Mesendoderm (in vitro differentiated cells): ENCODE results near the gene STK25.

Experiments used
- DNase-seq: peaks from one replicate; pipeline ENCODE4 v3.0.0; 2013
- H2AK5ac ChIP-seq: 2 replicates; pipeline ENCODE4 v1.6.1; 2013; ENCODE audit warnings: low read length, inconsistent platforms
- H2BK120ac ChIP-seq: 2 replicates; pipeline ENCODE4 v1.6.1; 2013; ENCODE audit warnings: low read depth, mild to moderate bottlenecking, low read length, moderate library complexity, mixed read lengths
- H2BK15ac ChIP-seq: replicated peaks from 2 replicates; pipeline ENCODE4 v1.6.1; 2013; ENCODE audit warnings: low read depth, mild to moderate bottlenecking, moderate library complexity
- H2BK5ac ChIP-seq: 2 replicates; pipeline ENCODE4 v1.6.1; 2013; ENCODE audit warnings: low read length, inconsistent platforms
- H3K18ac ChIP-seq: 2 replicates; pipeline ENCODE4 v1.6.1; 2013; ENCODE audit warnings: mild to moderate bottlenecking, low read length, mixed read lengths
- H3K23ac ChIP-seq: one replicate; pipeline ENCODE4 v1.6.1; 2013; ENCODE audit warnings: low read length
- H3K27ac ChIP-seq: 2 replicates; pipeline ENCODE4 v1.5.1; 2013; ENCODE audit warnings: low read depth, mild to moderate bottlenecking, inconsistent platforms, low read length, moderate library complexity
- H3K27me3 ChIP-seq: 2 replicates; pipeline ENCODE4 v1.6.1; 2013; ENCODE audit warnings: low read length, control low read depth, mild to moderate bottlenecking, inconsistent platforms; ENCODE audit not compliant: insufficient read depth, poor library complexity
- H3K36me3 ChIP-seq: 2 replicates; pipeline ENCODE4 v1.6.1; 2013; ENCODE audit warnings: low read length, inconsistent platforms; ENCODE audit not compliant: control insufficient read depth, insufficient read depth
- H3K4ac ChIP-seq: one replicate; pipeline ENCODE4 v1.6.1; 2013; ENCODE audit warnings: low read depth, mild to moderate bottlenecking, low read length, moderate library complexity
- H3K4me1 ChIP-seq: 2 replicates; pipeline ENCODE4 v1.6.1; 2013; ENCODE audit warnings: low read depth, low read length, inconsistent platforms; ENCODE audit not compliant: control insufficient read depth
- H3K4me2 ChIP-seq: 2 replicates; pipeline ENCODE4 v1.6.1; 2013; ENCODE audit warnings: low read length
- H3K4me3 ChIP-seq: 2 replicates; pipeline ENCODE4 v1.5.1; 2013; ENCODE audit warnings: mild to moderate bottlenecking, low read length
- H3K56ac ChIP-seq: one replicate; pipeline ENCODE4 v1.6.1; 2013; ENCODE audit warnings: low read length
- H3K79me1 ChIP-seq: 2 replicates; pipeline ENCODE4 v1.6.1; 2013; ENCODE audit warnings: low read length, inconsistent platforms
- H3K79me2 ChIP-seq: 2 replicates; pipeline ENCODE4 v1.6.1; 2013; ENCODE audit warnings: mild to moderate bottlenecking, low read length; ENCODE audit not compliant: control insufficient read depth, insufficient read depth
- H3K9ac ChIP-seq: 2 replicates; pipeline ENCODE4 v1.6.1; 2013; ENCODE audit warnings: low read length, inconsistent platforms
- H4K5ac ChIP-seq: one replicate; pipeline ENCODE4 v1.6.1; 2013; ENCODE audit warnings: low read length
- H4K8ac ChIP-seq: one replicate; pipeline ENCODE4 v1.6.1; 2013; ENCODE audit warnings: low read depth, mild to moderate bottlenecking, control low read depth, low read length, moderate library complexity
- WGBS: extraction: QIAGEN DNeasy Blood & Tissue Kit; methylation state at CpG from one replicate; pipeline ENCODE4 v1.1.7; 2013; ENCODE audit warnings: low lambda C conversion rate, missing lambda C conversion rate; ENCODE audit not compliant: insufficient coverage; ENCODE audit errors: extremely low coverage; 5-methylcytosine and 5-hydroxymethylcytosine counted together

The STK25 gene

GRCh38 chr2:241541564-241542277 is 33.3 kb upstream of the STK25 start:
- no peak overlapping the region for H2BK120ac ChIP-seq
- H3K79me2 ChIP-seq = no peaks in the 10 kb centered on the region
- H3K56ac ChIP-seq = no peak overlapping the region
- H3K4me3 ChIP-seq = no peak overlapping the region
- no peak overlapping the region for H3K23ac ChIP-seq
- H3K18ac ChIP-seq = no peak overlapping the region
- H4K5ac ChIP-seq = no peak overlapping the region
- no peak overlapping the region for H2AK5ac ChIP-seq
- H3K9ac ChIP-seq = no peak overlapping the region
- no peak overlapping the region for H3K27ac ChIP-seq
- no CpG with 5 or more reads among the region's 62 CpGs for WGBS
- no peak overlapping the region for H3K4ac ChIP-seq
- no peak overlapping the region for H2BK5ac ChIP-seq
- no peak overlapping the region for H2BK15ac ChIP-seq
- no peaks in the 10 kb centered on the region for H3K4me1 ChIP-seq
- peaks cover 2% of the 10 kb centered on the region for H3K27me3 ChIP-seq
- no peaks in the 10 kb centered on the region for H3K79me1 ChIP-seq
- DNase-seq = no peak
- no peak overlapping the region for H4K8ac ChIP-seq
- H3K4me2 ChIP-seq = peak overlapping the region; percentile 13
- no peaks in the 10 kb centered on the region for H3K36me3 ChIP-seq

- no peaks in the 10 kb centered on the region for H3K79me2 ChIP-seq
- no peak overlapping the region for H2BK120ac ChIP-seq
- no peak overlapping the region for H3K4ac ChIP-seq
- H4K8ac ChIP-seq = no peak overlapping the region
- no peaks in the 10 kb centered on the region for H3K36me3 ChIP-seq
- no peak overlapping the region for H4K5ac ChIP-seq
- H3K23ac ChIP-seq = no peak overlapping the region
- no peak overlapping the region for H3K27ac ChIP-seq
- WGBS = no CpG with 5 or more reads among the region's 68 CpGs
- H3K18ac ChIP-seq = no peak overlapping the region
- H2BK5ac ChIP-seq = no peak overlapping the region
- peaks cover 2% of the 10 kb centered on the region for H3K27me3 ChIP-seq
- no peaks in the 10 kb centered on the region for H3K79me1 ChIP-seq
- no peak overlapping the region for H2BK15ac ChIP-seq
- H2AK5ac ChIP-seq = no peak overlapping the region
- DNase-seq = peak; percentile 77
- no peaks in the 10 kb centered on the region for H3K4me1 ChIP-seq
- H3K56ac ChIP-seq = peak overlapping the region; percentile 56
- H3K4me2 ChIP-seq = peak overlapping the region; percentile 64
- H3K4me3 ChIP-seq = no peak overlapping the region
- H3K9ac ChIP-seq = no peak overlapping the region
Observed at GRCh38 chr2:241540771-241541561, 32.6 kb upstream of the STK25 start.

- H3K18ac ChIP-seq = no peak overlapping the region
- no CpG with 5 or more reads among the region's 10 CpGs for WGBS
- H2BK15ac ChIP-seq = no peak overlapping the region
- H3K27ac ChIP-seq = no peak overlapping the region
- H3K56ac ChIP-seq = no peak overlapping the region
- H3K4me3 ChIP-seq = no peak overlapping the region
- H2AK5ac ChIP-seq = no peak overlapping the region
- DNase-seq = peak; percentile 48
- no peak overlapping the region for H4K5ac ChIP-seq
- no peak overlapping the region for H3K9ac ChIP-seq
- H4K8ac ChIP-seq = no peak overlapping the region
- no peak overlapping the region for H3K4me2 ChIP-seq
- no peaks in the 10 kb centered on the region for H3K79me2 ChIP-seq
- no peaks in the 10 kb centered on the region for H3K4me1 ChIP-seq
- H3K23ac ChIP-seq = no peak overlapping the region
- H3K36me3 ChIP-seq = no peaks in the 10 kb centered on the region
- peaks cover 2% of the 10 kb centered on the region for H3K27me3 ChIP-seq
- no peak overlapping the region for H2BK5ac ChIP-seq
- no peak overlapping the region for H3K4ac ChIP-seq
- no peaks in the 10 kb centered on the region for H3K79me1 ChIP-seq
- no peak overlapping the region for H2BK120ac ChIP-seq
Observed at GRCh38 chr2:241540401-241540770, 32.0 kb upstream of the STK25 start.

GRCh38 chr2:241539616-241540374 is 31.4 kb upstream of the STK25 start:
- Histone ChIP-seq H2BK15ac (no peak overlapping the region), H3K9ac (no peak overlapping the region), H4K8ac (no peak overlapping the region), H2BK5ac (no peak overlapping the region), H3K23ac (no peak overlapping the region), H3K4ac (no peak overlapping the region), H3K4me3 (no peak overlapping the region), H3K79me2 (no peaks in the 10 kb centered on the region), H3K4me1 (no peaks in the 10 kb centered on the region), H3K18ac (no peak overlapping the region), H3K27ac (no peak overlapping the region), H2BK120ac (no peak overlapping the region), H3K27me3 (peaks cover 2% of the 10 kb centered on the region), H3K4me2 (no peak overlapping the region), H3K79me1 (no peaks in the 10 kb centered on the region), H3K56ac (no peak overlapping the region), H3K36me3 (no peaks in the 10 kb centered on the region), H4K5ac (no peak overlapping the region), H2AK5ac (no peak overlapping the region)
- no CpG with 5 or more reads among the region's 11 CpGs for WGBS
- DNase-seq = no peak

GRCh38 chr2:241538838-241539615 is 30.6 kb upstream of the STK25 start:
- H3K56ac ChIP-seq = no peak overlapping the region
- DNase-seq = no peak
- no peak overlapping the region for H2BK5ac ChIP-seq
- no peak overlapping the region for H3K27ac ChIP-seq
- no peaks in the 10 kb centered on the region for H3K79me2 ChIP-seq
- H3K4me1 ChIP-seq = no peaks in the 10 kb centered on the region
- no peak overlapping the region for H2BK15ac ChIP-seq
- H2AK5ac ChIP-seq = peak overlapping the region; percentile 65
- no peak overlapping the region for H3K4me2 ChIP-seq
- H3K18ac ChIP-seq = no peak overlapping the region
- H4K5ac ChIP-seq = no peak overlapping the region
- H2BK120ac ChIP-seq = no peak overlapping the region
- no peak overlapping the region for H3K4ac ChIP-seq
- peaks cover 2% of the 10 kb centered on the region for H3K27me3 ChIP-seq
- H3K36me3 ChIP-seq = no peaks in the 10 kb centered on the region
- no peaks in the 10 kb centered on the region for H3K79me1 ChIP-seq
- WGBS = no CpG with 5 or more reads among the region's 15 CpGs
- no peak overlapping the region for H3K4me3 ChIP-seq
- no peak overlapping the region for H3K9ac ChIP-seq
- no peak overlapping the region for H4K8ac ChIP-seq
- no peak overlapping the region for H3K23ac ChIP-seq
